Neural progenitor cell (in vitro differentiated cells): ENCODE measurements around the gene FLT3. TPM values are rescaled to one million over a fixed set of nuclear protein-coding genes. Genes with fewer than 3 reads are reported as not detected.

Source experiments
- DNase-seq: peaks from one replicate; pipeline ENCODE4 v3.0.0-alpha.2; 2016; ENCODE audit warnings: low spot score
- H2AFZ ChIP-seq: fragments of 200-600 bp; sonication (generic); replicated peaks from 2 replicates; pipeline ENCODE4 v1.6.1; 2016; ENCODE audit warnings: antibody characterized with exemption
- H3F3A ChIP-seq: fragments of 200-600 bp; sonication (generic); 2 replicates; pipeline ENCODE4 v1.6.1; 2016; ENCODE audit warnings: antibody characterized with exemption, low read depth
- H3K27ac ChIP-seq: fragments of 200-600 bp; sonication (generic); 2 replicates; pipeline ENCODE4 v1.5.1; 2016; ENCODE audit warnings: mild to moderate bottlenecking
- H3K27me3 ChIP-seq: fragments of 200-600 bp; sonication (generic); 2 replicates; pipeline ENCODE4 v1.6.1; 2016; ENCODE audit warnings: mild to moderate bottlenecking, moderate library complexity
- H3K36me3 ChIP-seq: fragments of 200-600 bp; sonication (generic); 2 replicates; pipeline ENCODE4 v1.5.1; 2016
- H3K4me1 ChIP-seq: fragments of 200-600 bp; sonication (generic); 2 replicates; pipeline ENCODE4 v1.6.1; 2016; ENCODE audit warnings: mixed run types
- H3K4me2 ChIP-seq: fragments of 200-600 bp; sonication (generic); 2 replicates; pipeline ENCODE4 v1.6.1; 2016
- H3K4me3 ChIP-seq: fragments of 200-600 bp; sonication (generic); 2 replicates; pipeline ENCODE4 v1.5.1; 2016
- H3K79me2 ChIP-seq: fragments of 200-600 bp; sonication (generic); 2 replicates; pipeline ENCODE4 v1.6.1; 2016; ENCODE audit warnings: low read depth
- H3K9ac ChIP-seq: fragments of 200-600 bp; sonication (generic); 2 replicates; pipeline ENCODE4 v1.6.1; 2016
- H3K9me3 ChIP-seq: fragments of 200-600 bp; sonication (generic); 2 replicates; pipeline ENCODE4 v1.5.1; 2016; ENCODE audit warnings: low read depth
- H4K20me1 ChIP-seq: fragments of 200-600 bp; sonication (generic); 2 replicates; pipeline ENCODE4 v1.6.1; 2016; ENCODE audit warnings: low read depth
- H3K27ac Mint-ChIP-seq: 3 replicates; pipeline ENCODE4 v1.8.0; 2021; ENCODE audit warnings: mixed read lengths
- H3K27me3 Mint-ChIP-seq: 2 replicates; pipeline ENCODE4 v1.8.0; 2022; ENCODE audit warnings: low read depth, mild to moderate bottlenecking, inconsistent platforms, moderate library complexity, mixed read lengths; ENCODE audit not compliant: insufficient read depth
- H3K36me3 Mint-ChIP-seq: 3 replicates; pipeline ENCODE4 v1.8.0; 2021; ENCODE audit warnings: mixed read lengths
- H3K4me1 Mint-ChIP-seq: 3 replicates; pipeline ENCODE4 v1.8.0; 2021; ENCODE audit warnings: mixed read lengths
- H3K4me3 Mint-ChIP-seq: 3 replicates; pipeline ENCODE4 v1.8.0; 2021; ENCODE audit warnings: mild to moderate bottlenecking, moderate library complexity, mixed read lengths
- H3K9me3 Mint-ChIP-seq: 3 replicates; pipeline ENCODE4 v1.8.0; 2020; ENCODE audit warnings: mixed read lengths
- EZH2 ChIP-seq: fragments of 200-600 bp; sonication (generic); IDR thresholded peaks from 2 replicates; pipeline ENCODE4 v1.6.1; 2017; ENCODE audit warnings: antibody characterized with exemption, mild to moderate bottlenecking, moderate library complexity
- EZH2phosphoT487 ChIP-seq: fragments of 200-600 bp; sonication (generic); IDR thresholded peaks from 2 replicates; pipeline ENCODE4 v1.6.1; 2017; ENCODE audit warnings: antibody characterized with exemption
- small RNA-seq: library from RNA; depleted of rRNA; stranded (forward); fragments of <200 nt; gene quantifications from one replicate; pipeline ENCODE3, GENCODE V24; 2015
- total RNA-seq: library from RNA; depleted of rRNA; stranded (reverse); fragments of >200 nt; gene quantifications from 2 replicates; pipeline ENCODE4 v1.2.3, GENCODE V29; 2015; ENCODE audit warnings: low replicate concordance
- TF ChIP-seq, protein P1 (sequence below): fragments of 200-600 bp; sonication (generic); IDR thresholded peaks from 2 replicates; pipeline ENCODE4 v1.5.1; 2017; ENCODE audit warnings: antibody characterized with exemption, mild to moderate bottlenecking

FLT3 gene
- total RNA-seq, 1 donor from 2014 or later, result 0.58 TPM

- no peaks in the 10 kb centered on the region for H3K36me3 Mint-ChIP-seq
- no peaks in the 10 kb centered on the region for H3K4me1 Mint-ChIP-seq
- Histone ChIP-seq H3K9ac (no peak overlapping the region), H3K27ac (no peak overlapping the region), H3K27me3 (peaks cover 100% of the 10 kb centered on the region), H3K4me1 (no peaks in the 10 kb centered on the region), H2AFZ (peak overlapping the region; percentile 53), H3K4me3 (peak overlapping the region; percentile 45), H3K4me2 (peak overlapping the region; percentile 75), H3K36me3 (no peaks in the 10 kb centered on the region), H3K9me3 (no peaks in the 10 kb centered on the region), H3K79me2 (no peaks in the 10 kb centered on the region), H3F3A (no peaks in the 10 kb centered on the region), H4K20me1 (peaks cover 44% of the 10 kb centered on the region)
- no peak overlapping the region for H3K27ac Mint-ChIP-seq
- TF ChIP-seq, protein P1, sequence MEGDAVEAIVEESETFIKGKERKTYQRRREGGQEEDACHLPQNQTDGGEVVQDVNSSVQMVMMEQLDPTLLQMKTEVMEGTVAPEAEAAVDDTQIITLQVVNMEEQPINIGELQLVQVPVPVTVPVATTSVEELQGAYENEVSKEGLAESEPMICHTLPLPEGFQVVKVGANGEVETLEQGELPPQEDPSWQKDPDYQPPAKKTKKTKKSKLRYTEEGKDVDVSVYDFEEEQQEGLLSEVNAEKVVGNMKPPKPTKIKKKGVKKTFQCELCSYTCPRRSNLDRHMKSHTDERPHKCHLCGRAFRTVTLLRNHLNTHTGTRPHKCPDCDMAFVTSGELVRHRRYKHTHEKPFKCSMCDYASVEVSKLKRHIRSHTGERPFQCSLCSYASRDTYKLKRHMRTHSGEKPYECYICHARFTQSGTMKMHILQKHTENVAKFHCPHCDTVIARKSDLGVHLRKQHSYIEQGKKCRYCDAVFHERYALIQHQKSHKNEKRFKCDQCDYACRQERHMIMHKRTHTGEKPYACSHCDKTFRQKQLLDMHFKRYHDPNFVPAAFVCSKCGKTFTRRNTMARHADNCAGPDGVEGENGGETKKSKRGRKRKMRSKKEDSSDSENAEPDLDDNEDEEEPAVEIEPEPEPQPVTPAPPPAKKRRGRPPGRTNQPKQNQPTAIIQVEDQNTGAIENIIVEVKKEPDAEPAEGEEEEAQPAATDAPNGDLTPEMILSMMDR, result peak; percentile 79
- TF ChIP-seq EZH2 (peak; percentile 100), EZH2phosphoT487 (peak; percentile 97)
- peak overlapping the region; percentile 75 for H3K4me3 Mint-ChIP-seq
- peaks cover 75% of the 10 kb centered on the region for H3K27me3 Mint-ChIP-seq
- peaks cover 3% of the 10 kb centered on the region for H3K9me3 Mint-ChIP-seq
- DNase-seq, result peak; percentile 95
These were observed 146.5 kb downstream of the FLT3 start for GRCh38 chr13:27953676-27954405.

Small RNAs within 50 kb of the gene (small RNA-seq; reads per million reads assigned to genes)
- not detected for gene RN7SL272P

Other genes starting within 250 kb of the FLT3 start
- not detected in 2 replicates for gene PDX1, start 180.6 kb downstream of the FLT3 start, total RNA-seq
- not detected in 2 replicates for gene CDX2, start 131.3 kb downstream of the FLT3 start, total RNA-seq
- not detected in 2 replicates for gene URAD, start 111.9 kb downstream of the FLT3 start, total RNA-seq
- 46.1 and 50.1 TPM in 2 replicates for gene PAN3, start 38.0 kb upstream of the FLT3 start, total RNA-seq